Ovary (tissue), 3 donors: ENCODE results near the gene ELAVL1.

Source experiments
- EP300 ChIP-seq: sonication (generic); formaldehyde crosslinking; IDR thresholded peaks from one replicate; pipeline ENCODE4 v1.6.1; 2017; ENCODE audit warnings: antibody characterized with exemption
- POLR2A ChIP-seq: fragments of 450-650 bp; IDR thresholded peaks from one replicate; pipeline ENCODE4 v1.6.1; 2017; ENCODE audit warnings: antibody characterized with exemption, mild to moderate bottlenecking, moderate library complexity
- TF ChIP-seq, protein P1 (sequence below), 3 donors: fragments of 450-650 bp in 2 of 3; fragments of 200-600 bp in 1 of 3; IDR thresholded peaks; one replicate each; pipeline versions ENCODE4 v1.5.1 to v1.8.0; 2016 to 2022; ENCODE audit warnings: antibody characterized with exemption in 3 of 3, mild to moderate bottlenecking in 1 of 3
- donor health status: DM: no; HTN: no; CAD: no.

GRCh38 chr19:7932930-7933300 lies 72.5 kb downstream of the ELAVL1 start:
- TF ChIP-seq EP300 (no peak), POLR2A (no peak)
- TF ChIP-seq, protein P1, sequence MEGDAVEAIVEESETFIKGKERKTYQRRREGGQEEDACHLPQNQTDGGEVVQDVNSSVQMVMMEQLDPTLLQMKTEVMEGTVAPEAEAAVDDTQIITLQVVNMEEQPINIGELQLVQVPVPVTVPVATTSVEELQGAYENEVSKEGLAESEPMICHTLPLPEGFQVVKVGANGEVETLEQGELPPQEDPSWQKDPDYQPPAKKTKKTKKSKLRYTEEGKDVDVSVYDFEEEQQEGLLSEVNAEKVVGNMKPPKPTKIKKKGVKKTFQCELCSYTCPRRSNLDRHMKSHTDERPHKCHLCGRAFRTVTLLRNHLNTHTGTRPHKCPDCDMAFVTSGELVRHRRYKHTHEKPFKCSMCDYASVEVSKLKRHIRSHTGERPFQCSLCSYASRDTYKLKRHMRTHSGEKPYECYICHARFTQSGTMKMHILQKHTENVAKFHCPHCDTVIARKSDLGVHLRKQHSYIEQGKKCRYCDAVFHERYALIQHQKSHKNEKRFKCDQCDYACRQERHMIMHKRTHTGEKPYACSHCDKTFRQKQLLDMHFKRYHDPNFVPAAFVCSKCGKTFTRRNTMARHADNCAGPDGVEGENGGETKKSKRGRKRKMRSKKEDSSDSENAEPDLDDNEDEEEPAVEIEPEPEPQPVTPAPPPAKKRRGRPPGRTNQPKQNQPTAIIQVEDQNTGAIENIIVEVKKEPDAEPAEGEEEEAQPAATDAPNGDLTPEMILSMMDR (IDR thresholded peaks at IDR 0.05), result no peak
